Measurements from ENCODE around the gene SRGAP2.
A peak's percentile ranks its signal among the peaks of the same experiment; 100 is the strongest.
"Not testable (repeated sequence)": the region's sequence is repeated elsewhere in the genome, so short reads cannot be mapped to it uniquely, and the experiment has no call there.

SRGAP2 gene

DNA sequence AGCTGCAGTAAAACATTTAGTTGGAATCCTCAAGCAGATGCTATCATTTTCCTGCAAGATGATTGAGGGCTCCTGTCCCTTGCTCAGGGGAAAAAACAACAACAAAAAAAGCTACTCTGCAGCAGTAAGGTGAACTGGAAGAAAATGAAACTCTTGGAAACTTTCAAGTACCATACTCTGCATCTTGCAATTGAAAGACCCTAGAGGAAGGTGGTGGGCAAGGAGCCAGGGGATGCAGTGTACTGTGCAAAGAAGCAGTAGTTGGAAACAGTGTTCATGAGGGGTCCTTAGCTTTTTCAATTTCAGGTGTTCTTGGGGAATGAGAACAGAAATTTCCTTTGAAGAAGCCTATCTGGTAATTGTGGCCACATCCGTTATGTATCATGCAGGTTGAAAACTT, 7.5 kb downstream of the SRGAP2 start:
- DNase-seq, result peak; percentile 19

DNA sequence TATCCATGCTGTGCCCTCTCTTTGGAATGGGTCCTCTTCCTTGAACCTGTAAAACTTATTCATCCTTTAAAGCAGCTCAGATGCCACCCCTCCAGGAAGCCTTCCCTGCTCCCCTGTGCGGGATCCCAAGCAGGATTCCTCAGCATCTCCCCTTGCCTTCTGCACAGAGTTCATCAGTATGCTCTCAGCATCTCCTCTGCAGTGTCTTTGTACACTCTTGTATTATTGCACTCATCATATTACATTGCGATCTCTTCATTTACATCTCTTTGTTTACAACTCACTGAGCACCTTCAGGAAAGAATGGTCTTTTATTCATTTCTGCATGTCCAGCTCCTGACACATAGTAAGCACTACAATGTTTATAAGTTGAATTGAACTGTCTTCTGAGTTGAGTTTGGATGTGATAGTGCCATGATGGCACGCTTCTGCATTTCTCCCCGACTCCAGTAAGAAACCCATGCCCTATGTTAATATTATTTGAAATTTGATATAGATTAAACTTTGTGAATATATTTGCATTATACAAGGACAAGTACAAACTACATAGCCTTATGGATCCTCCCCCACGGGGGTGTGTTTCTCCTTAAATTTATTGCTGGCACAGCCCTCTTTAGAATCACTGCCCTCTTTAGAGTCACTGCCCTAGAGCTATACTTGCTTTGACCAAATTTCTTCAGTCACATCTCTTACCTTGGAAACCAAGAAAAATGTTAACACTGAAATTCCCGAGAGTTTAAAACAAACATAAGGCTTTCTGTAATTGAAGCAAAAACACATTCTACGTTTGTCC, 12.5 kb downstream of the SRGAP2 start:
- DNase-seq, result not testable (repeated sequence)

DNA sequence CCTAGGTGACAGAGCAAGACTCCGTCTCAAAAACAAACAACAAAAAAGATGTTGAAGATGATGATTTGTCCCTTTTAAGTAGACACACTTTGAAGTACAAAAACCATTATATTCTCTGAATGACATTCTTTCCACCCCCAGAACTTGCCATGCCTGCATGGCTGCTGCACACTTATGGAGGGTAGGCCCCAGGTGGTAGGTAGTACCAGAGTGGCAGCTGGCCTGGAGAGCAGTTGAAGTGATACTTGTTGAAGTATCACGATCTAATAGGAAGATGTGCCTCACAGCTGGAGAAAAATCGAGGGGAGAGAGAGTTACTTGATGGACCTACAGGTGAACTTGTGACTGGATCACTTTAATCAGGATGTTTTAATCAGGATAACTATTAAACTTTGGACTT, 14.9 kb downstream of the SRGAP2 start:
- not testable (repeated sequence) for DNase-seq

DNA sequence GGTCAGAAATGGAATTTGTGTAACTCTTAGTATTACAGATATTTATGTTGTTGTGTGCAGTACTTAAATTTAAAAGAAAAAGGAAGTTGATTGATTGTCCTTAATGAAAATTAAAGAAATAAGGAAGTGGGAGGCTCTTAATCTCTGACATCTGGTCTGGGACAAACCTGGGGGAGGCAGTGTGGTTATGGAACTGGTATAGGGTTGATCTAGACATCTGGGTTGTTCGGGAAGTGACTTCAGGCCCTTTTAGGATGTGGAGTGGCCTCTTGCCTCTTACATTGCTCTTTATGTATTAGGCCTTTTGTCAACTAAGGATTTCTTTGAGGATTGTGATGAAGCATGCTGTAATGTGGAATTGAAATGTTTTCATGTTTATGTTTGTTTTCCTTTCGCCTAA, 15.4 kb downstream of the SRGAP2 start:
- not testable (repeated sequence) for DNase-seq

DNA sequence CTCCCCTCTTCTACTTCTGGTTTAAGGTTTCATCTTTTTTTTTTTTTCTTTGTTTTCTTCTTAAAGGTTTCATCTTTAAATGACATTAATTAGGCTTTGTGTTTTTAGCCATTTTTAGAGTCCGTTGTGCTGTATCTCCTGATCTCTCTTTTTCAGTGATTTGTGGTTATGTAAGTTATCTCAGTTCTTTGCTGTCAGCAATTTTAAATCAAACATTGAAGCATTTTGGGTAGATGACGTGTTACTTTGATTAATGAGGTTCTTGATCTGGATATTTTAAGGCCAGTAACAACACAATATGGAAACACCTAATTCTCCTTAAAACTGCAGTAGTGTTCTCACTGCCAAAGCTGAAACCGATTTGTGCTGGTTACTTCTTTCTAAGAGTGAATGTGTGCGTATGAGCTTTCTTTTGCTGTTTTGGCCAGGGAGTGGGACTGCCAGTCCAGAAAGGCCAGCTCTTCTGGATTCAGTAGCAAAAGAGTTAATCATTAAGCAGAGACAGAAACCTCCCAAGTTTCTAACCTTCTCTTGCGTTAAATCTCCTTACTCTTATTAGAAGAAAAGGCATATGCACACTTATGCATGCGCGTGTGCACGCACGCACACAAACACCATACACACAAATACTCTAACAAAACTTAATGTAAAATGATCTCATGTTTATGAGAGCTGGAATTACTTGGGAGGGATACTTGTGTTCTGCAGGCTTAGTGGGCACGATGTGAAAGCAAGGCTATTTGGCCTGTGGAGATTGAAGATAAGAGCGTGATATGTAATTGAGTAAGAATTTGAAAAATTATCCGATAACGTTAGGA, 16.4 kb downstream of the SRGAP2 start:
- not testable (repeated sequence) for DNase-seq

DNA sequence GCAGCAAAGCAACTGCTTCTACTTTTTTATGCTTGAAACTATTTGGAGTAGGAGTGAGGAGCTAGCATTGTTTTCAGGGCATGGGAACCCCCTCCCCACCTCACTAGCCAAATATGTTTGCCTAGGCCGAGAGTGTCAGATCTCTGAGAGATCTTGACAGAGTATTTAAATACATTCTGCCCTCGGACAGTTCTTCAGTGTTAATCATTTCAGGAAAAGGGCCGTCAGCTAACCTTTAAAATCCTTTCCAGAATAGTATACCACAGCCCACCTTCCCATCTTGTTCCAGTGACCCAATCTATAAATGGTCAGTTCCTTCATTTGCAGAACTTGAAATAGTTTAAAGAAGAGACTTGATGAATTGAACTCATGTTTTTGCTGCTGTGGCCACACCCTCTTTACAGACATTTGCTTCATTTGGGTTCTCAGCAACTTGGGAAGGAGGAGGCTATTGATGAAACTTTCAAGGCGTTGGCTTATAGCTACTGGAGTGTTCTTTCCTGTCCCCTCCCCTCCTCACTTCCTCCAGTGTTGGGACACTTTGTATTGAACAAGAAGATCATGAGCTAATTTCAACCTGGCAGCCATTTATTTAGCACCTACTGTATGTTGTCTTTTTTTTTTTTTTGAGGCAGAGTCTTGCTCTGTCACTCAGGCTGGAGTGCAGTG, 17.1 kb downstream of the SRGAP2 start:
- peak; percentile 7 for DNase-seq

DNA sequence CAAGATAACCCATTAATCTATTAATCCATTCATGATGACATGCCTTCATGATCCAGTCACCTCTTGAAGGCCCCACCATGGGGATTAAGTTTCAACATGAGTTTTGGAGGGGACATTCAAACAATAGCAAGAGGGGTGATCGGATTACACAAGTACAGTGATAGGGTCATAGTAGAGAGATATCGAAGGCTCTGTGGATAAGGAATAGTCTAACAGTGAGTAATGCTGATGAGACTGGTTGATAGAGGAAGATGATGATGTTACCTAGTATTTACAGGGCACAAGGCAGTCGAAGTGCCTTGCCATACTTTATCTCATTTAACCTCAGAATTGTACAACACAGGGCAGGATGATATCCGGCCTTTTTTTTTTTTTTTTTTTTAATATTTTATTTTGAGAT, 18.2 kb downstream of the SRGAP2 start:
- not testable (repeated sequence) for DNase-seq

DNA sequence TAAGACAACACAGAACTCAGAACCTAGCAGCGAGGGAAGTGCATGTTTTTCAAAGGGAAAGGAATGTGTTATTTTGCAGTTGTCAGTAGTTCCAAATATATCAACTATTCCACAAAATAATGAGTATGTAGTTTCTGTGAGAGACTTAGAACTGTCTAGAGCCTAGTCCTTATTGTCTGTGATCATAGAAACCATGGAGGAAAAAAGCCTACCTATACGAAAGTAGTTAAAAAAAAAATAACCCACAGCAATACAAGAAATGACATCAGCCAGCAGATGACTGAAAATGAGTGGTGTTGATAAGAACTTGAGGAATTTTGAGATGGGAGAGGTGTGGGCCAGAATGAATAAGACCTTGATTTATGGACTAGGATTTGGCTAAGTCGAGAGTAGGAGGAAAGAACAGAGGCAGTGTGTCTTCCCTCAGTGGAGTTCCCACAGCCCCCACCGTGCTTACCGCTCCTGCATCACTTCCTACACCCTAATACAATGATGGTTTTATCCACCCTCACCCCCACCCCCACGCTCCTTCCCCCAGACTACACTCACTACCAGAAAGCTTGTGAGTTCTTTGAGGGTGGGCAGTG, 20.9 kb downstream of the SRGAP2 start:
- not testable (repeated sequence) for DNase-seq

DNA sequence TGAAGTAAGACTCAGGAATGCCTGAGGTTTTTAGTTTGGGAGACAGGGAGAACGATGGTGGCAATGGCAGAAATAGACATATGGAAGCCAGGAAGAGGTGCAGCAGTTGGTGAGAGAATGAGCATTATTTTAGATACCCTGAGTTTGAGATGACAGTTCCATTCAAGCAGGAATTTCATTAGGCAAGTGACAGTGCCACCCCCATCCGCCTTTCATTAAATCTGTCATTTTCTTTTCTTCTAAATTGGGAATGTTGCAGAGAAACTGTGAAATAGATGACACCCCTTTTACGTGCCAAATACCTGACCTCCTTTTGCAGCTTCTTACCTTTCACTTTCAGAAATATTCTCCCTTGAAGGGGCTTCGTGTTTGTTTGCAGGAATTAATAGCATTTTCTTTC, 22.0 kb downstream of the SRGAP2 start:
- not testable (repeated sequence) for DNase-seq

DNA sequence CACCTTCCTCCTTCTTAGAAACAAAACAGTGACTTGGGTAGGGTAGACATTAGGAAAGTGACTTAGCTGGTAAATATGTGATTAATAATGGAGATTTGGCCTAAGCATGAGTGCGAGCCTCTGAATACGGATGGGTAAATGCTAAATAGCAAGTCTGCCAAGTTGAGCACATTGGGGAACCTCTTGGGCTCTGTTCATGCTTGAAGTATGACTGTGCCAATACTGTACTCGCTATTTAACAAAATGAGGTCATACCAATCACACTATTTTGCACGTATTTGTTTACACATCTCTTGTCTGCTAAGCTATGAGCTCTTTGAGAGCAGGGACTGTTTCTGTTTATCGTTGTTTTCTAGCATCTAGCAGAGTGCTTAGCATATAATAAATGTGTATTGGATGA, 23.5 kb downstream of the SRGAP2 start:
- DNase-seq, result not testable (repeated sequence)

DNA sequence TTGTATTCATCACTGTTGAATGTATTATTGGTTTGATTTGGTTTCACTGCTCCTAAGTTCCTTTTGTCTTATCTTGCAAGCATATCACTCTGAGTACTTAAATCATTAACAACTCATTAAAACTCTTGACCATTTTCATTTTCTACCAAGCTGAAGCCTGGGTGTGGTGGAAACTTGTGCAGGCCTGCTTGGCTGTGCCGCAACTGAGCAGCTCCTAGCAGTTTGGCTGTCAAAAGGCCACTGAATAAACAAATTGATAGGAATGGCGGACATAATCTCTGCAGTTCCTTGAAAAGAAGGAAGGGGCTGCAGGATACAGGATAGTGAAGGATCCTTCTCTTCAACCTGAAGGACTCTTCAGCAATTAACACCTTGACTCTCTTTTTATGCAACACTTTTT, 25.9 kb downstream of the SRGAP2 start:
- not testable (repeated sequence) for DNase-seq

DNA sequence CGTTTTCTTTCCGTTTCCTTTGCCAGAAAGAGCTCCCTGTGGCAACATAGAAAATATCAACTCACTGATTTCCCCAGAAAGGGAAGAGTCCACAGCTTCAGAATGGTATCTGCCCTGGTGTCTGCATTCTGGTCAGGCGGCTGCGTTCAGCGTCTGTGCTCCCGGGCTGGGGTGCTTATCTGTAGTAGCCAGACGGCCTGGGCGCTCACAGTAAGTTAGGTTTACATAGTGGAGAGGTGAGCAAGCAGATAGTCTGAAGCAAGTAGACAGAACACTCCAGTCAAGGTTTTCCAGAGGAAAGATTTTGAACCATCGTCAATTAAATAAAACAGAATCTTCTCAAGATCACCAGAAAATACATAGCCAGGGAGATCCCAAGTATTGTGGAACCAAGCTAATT, 28.6 kb downstream of the SRGAP2 start:
- DNase-seq, result not testable (repeated sequence)

DNA sequence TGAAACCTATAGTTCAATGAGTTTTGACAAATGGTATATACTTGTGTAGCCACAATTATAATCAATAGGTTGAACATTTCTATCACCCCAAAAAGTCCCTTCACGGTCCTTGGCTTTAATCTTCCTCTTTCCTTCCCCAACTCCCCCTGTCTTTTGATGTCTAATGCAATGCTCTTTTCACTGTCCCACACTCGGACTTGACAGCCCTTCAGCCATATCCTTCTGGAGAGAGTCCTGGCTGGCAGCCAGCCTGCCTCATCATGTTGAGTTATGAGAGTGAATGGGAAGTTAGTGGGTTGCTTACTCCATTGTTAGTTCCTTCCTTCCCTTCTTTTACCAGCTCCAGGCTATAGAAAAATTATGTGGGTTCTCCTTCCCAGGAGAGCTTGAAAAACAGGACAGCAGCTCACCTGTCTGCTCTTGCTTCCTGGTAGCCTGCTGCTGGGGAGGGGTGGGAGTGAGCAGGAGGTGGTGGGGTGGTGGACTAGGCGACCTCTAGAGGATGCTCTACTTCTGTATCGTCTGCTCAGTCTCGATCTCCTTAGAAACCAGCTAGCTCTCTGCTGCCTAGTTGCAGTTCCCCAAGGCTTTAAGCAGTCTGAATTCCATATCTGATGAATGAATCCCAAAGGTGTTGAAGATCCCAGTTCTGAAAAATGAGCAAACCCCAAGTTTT, 29.8 kb downstream of the SRGAP2 start:
- not testable (repeated sequence) for DNase-seq

DNA sequence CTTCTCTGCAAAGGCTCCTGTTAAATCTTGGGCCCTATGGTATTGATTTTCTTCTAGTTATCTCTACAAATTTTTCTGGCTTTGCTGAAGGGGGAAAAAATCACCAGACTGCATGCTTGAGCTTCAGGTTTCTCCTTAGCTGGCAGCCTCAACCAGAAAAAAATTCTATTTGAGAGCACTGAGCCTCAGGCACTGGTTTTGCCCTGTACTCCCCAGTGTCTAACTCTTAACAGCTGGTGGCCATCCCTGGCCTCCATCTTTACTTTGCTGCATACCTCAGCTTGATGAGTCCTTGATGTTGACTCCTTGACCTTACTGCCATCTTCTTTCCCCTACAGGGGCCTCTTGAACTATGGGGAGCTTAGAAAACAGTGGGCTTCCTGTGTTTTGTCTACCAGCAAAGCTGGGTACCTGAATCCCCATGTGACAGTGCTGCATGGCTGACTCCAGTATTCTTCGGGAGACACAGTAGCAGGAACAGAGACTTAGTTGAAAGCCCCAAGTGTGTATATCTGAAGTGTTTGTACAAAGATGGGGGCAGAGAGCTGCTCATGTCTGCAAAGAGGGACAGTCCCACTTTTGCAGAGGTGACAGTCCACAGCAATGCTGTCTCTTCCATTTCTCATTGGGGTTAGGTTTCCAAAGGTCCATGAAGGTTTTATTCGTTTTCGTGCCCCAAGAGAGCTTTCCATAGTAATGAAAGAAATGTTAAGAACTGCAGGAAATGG, 31.0 kb downstream of the SRGAP2 start:
- DNase-seq, result not testable (repeated sequence)

DNA sequence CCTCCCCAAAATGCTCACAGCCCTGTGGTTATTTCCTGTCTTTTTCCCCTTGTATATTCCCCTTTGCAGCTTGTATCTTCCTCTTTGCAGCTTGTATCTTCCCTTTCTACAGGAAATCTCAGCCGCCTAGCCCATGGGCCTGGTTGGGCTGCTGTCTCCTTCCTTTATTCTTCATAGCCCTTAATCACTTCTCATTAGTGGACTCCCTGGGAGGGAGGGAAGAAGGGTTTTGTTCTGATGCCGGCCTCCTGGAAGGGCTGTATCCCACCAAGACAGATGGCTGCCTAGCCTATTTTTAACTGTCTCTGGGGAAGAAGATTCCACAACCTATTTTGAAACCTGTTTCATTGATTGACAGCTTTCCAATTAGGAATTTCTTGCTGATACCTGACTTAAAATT, 31.8 kb downstream of the SRGAP2 start:
- DNase-seq, result not testable (repeated sequence)

DNA sequence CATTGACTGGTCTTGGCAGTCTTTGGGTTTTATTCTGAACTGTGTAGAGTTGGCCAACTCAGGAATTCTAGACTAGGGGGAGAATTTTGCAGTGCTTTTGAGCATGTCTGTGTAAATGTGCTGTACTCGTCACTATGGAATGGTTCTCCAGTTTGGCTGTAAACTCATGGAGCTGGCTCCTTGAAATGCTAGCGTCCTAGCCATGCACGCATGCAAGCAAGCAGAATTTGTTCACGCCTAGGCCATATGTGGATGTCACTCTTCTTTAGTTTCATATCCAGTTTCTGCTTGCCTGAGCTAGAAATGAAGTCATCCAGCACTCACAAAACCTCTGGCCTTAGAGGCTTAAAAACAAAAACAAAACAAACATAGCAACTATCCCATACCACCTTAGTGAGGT, 36.9 kb downstream of the SRGAP2 start:
- DNase-seq, result peak; percentile 12

DNA sequence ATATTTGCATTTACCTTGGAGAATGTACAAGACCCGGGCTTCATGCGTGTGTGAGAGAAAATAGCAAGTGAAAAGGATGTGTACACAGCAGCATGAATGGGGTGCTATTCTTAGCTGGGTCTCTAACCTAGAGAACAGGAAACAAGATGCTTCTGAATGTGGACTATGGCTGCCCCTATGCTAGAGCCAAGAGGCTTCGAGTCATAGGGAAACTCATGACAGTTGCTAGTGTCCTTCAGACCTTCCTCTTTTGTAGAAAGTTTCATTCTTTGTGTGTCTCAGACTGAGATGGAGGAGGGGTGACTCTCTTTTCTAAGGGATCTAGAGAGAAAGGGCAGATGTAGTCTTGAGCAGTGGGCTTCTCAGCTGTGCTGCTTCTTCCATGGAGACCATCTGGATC, 40.0 kb downstream of the SRGAP2 start:
- not testable (repeated sequence) for DNase-seq

DNA sequence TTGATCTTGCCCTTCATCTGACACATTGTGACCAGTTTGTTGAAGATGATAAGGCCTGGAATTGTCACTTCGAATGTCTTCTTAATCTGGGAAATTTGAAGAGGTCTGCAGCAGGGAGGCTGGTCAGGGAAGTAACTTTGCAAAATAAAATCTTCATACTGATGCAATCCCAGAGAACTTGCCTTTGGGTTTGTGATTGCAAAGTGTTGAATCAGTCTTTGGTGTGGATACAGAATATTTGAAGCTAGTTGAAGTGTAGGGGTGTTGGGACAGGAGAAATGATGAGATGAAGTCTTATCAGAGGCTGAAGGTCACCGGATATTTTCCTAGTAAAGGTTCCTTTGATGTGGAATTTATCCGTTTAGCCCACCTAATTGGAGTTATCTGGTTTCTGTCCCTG, 42.1 kb downstream of the SRGAP2 start:
- not testable (repeated sequence) for DNase-seq

DNA sequence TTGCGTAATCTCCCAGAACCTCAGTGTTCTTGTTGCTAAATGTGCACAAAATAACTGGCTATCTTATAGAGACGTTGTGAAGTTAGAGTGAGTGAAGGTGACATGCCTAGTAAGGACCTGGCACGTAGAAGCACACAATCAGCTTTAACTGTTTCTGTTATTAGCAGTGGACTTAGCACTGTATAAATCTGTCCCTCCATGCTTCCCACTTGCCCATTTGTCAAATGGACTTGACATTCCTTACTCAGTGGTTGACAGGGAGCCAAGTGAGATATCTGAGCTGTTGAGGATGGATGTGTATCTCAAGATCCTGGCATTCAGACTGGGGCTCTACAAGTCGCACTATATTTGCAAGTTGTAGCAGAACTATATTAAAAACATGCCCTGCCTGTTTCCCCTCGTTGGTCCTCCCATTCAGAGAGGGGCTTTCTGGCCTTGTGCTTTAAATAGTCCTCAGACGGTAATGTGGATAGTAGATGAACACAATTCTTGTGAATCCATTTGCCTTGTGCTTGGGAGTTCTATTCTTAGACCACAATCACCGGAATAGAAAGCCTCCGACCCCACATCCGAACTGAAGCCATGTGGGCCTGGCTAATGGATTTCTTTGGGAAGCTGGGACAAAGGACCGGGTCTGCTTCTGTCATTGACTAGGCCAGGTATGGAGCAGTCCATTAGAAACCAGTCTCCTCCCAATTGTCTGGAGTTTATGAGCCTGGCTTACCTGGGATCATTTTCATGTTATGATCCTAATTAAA, 43.0 kb downstream of the SRGAP2 start:
- DNase-seq, result not testable (repeated sequence)

DNA sequence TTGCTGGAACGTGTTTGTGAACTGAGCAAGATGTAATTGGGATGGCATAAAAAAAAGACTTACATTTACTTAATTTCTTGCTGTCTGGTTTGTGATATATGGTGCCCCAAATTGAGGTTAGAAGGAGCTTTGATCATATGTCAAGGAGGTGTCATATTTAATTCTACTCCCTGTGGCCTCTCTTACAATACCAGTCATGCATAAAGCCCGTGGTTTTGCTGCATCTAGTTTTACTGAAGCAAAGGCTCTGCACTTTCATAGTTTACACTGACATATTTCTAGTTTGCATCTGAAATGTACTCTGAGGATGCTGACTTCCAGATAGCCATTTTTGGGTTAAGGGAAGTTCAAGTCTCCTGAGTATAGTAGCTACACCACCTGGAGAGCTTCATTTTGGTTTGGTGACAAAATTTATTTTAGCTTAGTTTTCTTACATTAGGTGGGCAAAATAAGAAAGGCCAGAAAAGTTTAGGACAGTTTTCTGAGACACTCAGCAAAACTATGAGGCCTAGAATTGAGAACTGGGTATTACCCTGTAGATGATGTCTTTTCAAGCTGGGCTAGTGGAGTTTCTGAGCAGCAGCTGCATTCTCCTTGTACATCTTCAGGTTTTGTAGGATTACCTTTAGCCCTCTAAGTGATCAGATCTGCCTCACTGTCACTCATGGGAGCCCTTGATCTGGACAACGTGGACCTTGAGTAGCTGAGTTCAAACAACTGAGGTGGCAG, 47.8 kb downstream of the SRGAP2 start:
- not testable (repeated sequence) for DNase-seq
